ENCODE results near the gene CEP112. TPM values are rescaled to one million over a fixed set of nuclear protein-coding genes. Genes with fewer than 3 reads are reported as not detected.

Gene CEP112
- total and polyA plus RNA-seq, 10 of the 15 experiments (the other 5 are each of a cell fraction or from before 2014, with no cell fraction given): 0.11 to 3.8 (median 0.32) TPM; not detected in 1

DNA sequence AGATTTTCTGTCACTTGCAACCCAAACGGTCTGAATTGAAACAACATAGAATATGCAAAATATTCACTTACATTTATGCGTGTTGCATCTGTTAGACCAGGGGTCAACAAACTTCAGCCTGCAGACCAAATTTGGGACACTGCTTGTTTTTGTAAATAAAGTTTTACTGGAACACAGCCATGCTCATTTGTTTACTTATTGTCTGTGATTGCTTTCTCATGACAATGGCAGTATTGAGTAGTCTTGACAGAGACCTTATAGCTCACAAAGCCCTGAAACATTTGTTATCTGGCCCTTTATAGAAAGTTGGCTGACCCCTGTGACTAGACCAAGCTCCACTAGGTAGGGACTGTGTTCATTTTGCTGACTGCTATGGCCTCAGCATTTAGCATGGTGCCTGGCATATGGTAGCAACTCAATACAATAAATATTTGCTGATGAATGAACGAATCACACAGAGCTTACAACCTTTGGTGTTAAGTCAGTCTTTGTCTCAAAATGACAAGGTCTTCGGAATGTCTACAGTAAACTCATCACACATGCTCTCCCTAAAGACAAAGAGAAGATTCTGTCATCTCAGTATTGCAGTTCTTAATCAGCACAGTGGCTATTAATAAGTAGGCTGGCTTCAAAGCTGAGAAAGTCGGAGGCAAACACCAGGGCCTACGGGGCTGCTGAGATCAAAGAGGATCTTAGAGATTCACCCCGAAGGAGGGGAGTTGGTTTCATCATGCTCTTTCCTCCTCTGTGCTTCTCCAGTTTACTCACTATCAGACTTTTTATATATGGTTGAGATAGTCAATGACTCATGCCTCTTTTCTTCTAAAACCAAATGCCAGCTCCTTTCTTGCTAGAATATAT lies 535.3 kb downstream of the CEP112 start:
- ChIA-PET RAD21 (ENCODE audit: unreplicated experiment) (interaction anchor here (1.3 to 2.3 kb wide), 4 partner anchors 45 to 141 kb away, joined by 3 to 16 read pairs (median 4); no protein-coding TSS in a partner anchor), POLR2A (interaction anchor here (0.5 to 1.2 kb wide), 3 partner anchors 13 to 131 kb away, joined by 3 to 5 read pairs (median 3); no protein-coding TSS in a partner anchor), CTCF (interaction anchor here (0.8 to 1.4 kb wide), 2 partner anchors 19 to 141 kb away, joined by 3 to 5 read pairs; no protein-coding TSS in a partner anchor), SMC1A (ENCODE audit: uncharacterized antibody, unreplicated experiment) (interaction anchor here (1.1 to 2.3 kb wide), 10 partner anchors 13 to 138 kb away, joined by 3 to 13 read pairs (median 5); no protein-coding TSS in a partner anchor)
- no peaks in the 10 kb centered on the region for H4K20me1 ChIP-seq (ENCODE audit: control insufficient read depth, insufficient read depth)
- intact Hi-C loops (cut with micrococcal nuclease; ENCODE audit: unreplicated experiment) (no loop called here), in situ Hi-C loops (cut with MboI) (no loop called here)
- DNase-seq (ENCODE audit: low read depth, low spot score): peak; percentile 39
- peaks cover 4% of the 10 kb centered on the region; the same call in 1 of the 2 replicates for H3K4me1 ChIP-seq (ENCODE audit: control insufficient read depth, insufficient read depth, low read length)
- peak; percentile 82 for FAIRE-seq
- no peak overlapping the region for H3K9ac ChIP-seq (ENCODE audit: control insufficient read depth, insufficient read depth, low read length)
- peak; percentile 95 for ATAC-seq
- H3K27ac ChIP-seq (ENCODE audit: control insufficient read depth, insufficient read depth): 0 out of 2 replicates have a peak overlapping the region, but pooled peaks have one; percentile 4
- no peaks in the 10 kb centered on the region for H3K79me2 ChIP-seq (ENCODE audit: control insufficient read depth, insufficient read depth, low read length)
- BruUV-seq (replicated peaks): no TSS peak
- whole genome bisulfite sequencing (ENCODE audit: insufficient coverage, insufficient replicate concordance, low lambda C conversion rate, missing lambda C conversion rate): 16% methylated on average over 7 of the region's 7 CpGs
- no peak overlapping the region for H3K4me3 ChIP-seq
- no peak overlapping the region for H2AFZ ChIP-seq (ENCODE audit: control insufficient read depth, low read depth, low read length)
- no peak overlapping the region for H3K4me2 ChIP-seq (ENCODE audit: control insufficient read depth, insufficient read depth)
- no peaks in the 10 kb centered on the region for H3K9me3 ChIP-seq (replicated peaks; ENCODE audit: control insufficient read depth, insufficient read depth, low read length)
- no peaks in the 10 kb centered on the region for H3K36me3 ChIP-seq (ENCODE audit: control insufficient read depth in 2 of 2, insufficient read depth in 2 of 2, low read length in 1 of 2)
- H3K27me3 ChIP-seq (replicated peaks in 1 of 2; ENCODE audit: control insufficient read depth in 2 of 2, insufficient read depth in 2 of 2, low read length in 1 of 2): no peaks in the 10 kb centered on the region
- TF ChIP-seq, protein P1, sequence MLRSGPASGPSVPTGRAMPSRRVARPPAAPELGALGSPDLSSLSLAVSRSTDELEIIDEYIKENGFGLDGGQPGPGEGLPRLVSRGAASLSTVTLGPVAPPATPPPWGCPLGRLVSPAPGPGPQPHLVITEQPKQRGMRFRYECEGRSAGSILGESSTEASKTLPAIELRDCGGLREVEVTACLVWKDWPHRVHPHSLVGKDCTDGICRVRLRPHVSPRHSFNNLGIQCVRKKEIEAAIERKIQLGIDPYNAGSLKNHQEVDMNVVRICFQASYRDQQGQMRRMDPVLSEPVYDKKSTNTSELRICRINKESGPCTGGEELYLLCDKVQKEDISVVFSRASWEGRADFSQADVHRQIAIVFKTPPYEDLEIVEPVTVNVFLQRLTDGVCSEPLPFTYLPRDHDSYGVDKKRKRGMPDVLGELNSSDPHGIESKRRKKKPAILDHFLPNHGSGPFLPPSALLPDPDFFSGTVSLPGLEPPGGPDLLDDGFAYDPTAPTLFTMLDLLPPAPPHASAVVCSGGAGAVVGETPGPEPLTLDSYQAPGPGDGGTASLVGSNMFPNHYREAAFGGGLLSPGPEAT (IDR thresholded peaks at IDR 0.05; ENCODE audit: low read depth): no peak
- TF ChIP-seq CHD2 (IDR thresholded peaks at IDR 0.05; ENCODE audit: borderline replicate concordance, low read depth, low read length) (no peak), CEBPB (IDR thresholded peaks at IDR 0.05; ENCODE audit: borderline replicate concordance in 1 of 2, low read depth in 2 of 2, low read length in 2 of 2) (no peak), POU2F2 (IDR thresholded peaks at IDR 0.05; ENCODE audit: borderline replicate concordance, low read depth, low read length) (no peak), PAX5 (IDR thresholded peaks at IDR 0.05; ENCODE audit: borderline replicate concordance, low read depth, low read length) (peak; percentile 25; the same call in 1 of the 2 replicates), IRF5 (IDR thresholded peaks at IDR 0.05; ENCODE audit: borderline replicate concordance) (no peak), SMC3 (IDR thresholded peaks at IDR 0.05; ENCODE audit: borderline replicate concordance, low read length) (no peak), ZNF384 (IDR thresholded peaks at IDR 0.05; ENCODE audit: borderline replicate concordance, low read depth, low read length) (no peak), ESRRA (IDR thresholded peaks at IDR 0.05; ENCODE audit: low read length) (no peak), YBX1 (IDR thresholded peaks at IDR 0.05) (no peak), TARDBP (IDR thresholded peaks at IDR 0.05; ENCODE audit: borderline replicate concordance) (no peak), ASH2L (IDR thresholded peaks at IDR 0.05; ENCODE audit: borderline replicate concordance, low read depth) (no peak), SPI1 (IDR thresholded peaks at IDR 0.05; ENCODE audit: borderline replicate concordance, insufficient read depth, low read depth, low read length) (no peak)
- TF ChIP-seq, protein P2, sequence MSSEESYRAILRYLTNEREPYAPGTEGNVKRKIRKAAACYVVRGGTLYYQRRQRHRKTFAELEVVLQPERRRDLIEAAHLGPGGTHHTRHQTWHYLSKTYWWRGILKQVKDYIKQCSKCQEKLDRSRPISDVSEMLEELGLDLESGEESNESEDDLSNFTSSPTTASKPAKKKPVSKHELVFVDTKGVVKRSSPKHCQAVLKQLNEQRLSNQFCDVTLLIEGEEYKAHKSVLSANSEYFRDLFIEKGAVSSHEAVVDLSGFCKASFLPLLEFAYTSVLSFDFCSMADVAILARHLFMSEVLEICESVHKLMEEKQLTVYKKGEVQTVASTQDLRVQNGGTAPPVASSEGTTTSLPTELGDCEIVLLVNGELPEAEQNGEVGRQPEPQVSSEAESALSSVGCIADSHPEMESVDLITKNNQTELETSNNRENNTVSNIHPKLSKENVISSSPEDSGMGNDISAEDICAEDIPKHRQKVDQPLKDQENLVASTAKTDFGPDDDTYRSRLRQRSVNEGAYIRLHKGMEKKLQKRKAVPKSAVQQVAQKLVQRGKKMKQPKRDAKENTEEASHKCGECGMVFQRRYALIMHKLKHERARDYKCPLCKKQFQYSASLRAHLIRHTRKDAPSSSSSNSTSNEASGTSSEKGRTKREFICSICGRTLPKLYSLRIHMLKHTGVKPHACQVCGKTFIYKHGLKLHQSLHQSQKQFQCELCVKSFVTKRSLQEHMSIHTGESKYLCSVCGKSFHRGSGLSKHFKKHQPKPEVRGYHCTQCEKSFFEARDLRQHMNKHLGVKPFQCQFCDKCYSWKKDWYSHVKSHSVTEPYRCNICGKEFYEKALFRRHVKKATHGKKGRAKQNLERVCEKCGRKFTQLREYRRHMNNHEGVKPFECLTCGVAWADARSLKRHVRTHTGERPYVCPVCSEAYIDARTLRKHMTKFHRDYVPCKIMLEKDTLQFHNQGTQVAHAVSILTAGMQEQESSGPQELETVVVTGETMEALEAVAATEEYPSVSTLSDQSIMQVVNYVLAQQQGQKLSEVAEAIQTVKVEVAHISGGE (CRISPR knock-in tag; IDR thresholded peaks at IDR 0.05): no peak

Data from GM12878 (cell line).